LoVo (cell line): ENCODE results near the gene CACNA2D3.

Experiments used
- DNase-seq: peaks from one replicate; pipeline ENCODE4 v3.0.0-alpha.2; 2016; ENCODE audit warnings: low spot score

CACNA2D3 gene

DNA sequence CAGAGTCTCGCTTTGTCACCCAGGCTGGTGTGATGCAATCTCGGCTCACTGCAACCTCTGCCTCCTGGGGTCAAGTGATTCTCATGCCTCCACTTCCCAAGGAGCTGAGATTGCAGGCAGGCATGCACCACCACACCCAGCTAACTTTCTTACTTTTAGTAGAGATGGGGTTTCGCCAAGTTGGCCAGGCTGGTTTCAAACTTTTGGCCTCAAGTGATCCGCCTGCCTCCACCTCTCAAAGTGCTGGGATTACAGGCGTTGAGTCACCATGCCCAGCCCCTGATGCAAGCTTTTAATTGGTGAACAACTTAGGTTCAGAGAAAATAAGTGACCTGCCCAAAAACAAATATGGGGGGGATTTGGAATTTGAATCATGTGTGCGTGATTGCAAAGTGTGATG is 559.4 kb downstream of the CACNA2D3 start:
- DNase-seq = peak; percentile 1

DNA sequence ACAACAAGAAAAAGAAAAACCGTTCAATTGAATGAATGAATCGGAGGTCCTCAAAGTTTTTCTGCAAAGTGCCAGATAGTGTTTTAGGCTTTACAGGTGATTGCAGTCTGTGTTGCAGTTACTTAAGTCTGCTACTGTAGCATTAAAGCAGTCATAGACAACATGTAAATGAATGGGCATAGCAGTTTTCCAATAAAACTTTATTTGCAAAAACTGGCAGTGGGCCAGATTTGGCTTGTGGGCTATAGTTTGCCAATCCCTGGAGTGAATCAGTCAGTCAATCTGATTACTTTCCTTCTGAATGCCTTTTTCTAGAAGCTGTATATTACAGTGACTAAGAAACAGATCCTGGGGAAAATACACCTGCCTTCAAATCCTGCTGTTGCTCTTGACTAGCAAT is 562.9 kb downstream of the CACNA2D3 start:
- DNase-seq = no peak

DNA sequence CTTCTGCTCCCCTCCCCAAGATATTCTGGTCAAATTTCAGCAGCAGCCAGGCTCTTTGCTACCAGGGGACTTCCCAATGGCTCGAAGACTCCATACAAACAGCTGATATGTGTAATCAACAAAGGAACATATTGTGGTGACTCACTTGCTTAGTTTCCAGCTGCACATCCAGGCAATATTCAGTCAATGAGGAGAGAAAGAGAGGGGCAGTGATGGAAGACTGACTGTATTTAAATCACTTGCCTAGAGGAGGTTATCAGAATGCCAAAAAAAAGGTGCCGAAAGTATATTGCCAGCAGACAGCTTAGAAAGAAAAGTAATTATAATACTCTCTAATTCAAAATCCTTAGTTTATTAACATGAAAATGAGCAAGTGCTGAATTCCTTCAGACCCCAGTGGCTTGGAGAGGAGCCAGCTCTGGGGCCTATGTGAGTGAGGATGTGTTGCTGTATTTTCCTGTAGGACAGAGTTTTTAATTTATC is 569.0 kb downstream of the CACNA2D3 start:
- no peak for DNase-seq

DNA sequence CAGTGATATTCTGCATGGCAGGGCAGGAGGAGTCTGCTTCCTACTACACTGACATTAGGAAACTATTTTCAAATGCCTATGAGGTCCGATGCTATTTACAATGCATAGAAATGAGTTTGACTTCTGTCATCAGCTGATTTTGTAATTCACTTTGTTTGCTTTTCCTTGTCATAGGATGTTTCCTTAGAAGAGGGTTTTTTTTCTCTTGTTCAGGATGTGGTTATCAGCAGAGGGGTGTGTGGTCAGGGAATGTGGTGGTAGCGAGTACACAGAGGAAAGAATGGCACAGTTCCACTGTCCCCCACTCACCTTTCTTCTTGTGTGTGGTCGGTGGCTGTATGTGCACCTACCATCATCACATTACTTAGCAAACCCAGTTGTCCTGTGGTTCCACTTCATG is 574.0 kb downstream of the CACNA2D3 start:
- no peak for DNase-seq

DNA sequence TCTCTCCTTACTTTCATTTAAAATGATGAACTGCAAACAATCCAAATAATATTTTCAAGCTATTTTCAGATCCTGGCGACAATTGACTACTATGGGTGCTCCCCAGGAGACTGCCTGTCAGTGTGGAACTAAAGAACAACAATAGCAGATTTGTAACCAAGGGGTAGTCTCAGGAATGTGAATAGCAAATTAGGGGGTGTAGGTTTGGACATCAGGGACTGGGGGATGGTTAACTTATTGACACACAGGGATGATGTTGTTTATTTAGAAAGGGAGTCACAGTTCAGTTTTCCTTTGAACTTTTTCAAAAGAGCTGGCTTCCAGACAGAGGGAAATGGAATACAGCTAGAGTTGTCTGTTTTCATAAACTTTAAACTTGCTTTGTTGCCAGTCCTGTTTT is 575.7 kb downstream of the CACNA2D3 start:
- no peak for DNase-seq

DNA sequence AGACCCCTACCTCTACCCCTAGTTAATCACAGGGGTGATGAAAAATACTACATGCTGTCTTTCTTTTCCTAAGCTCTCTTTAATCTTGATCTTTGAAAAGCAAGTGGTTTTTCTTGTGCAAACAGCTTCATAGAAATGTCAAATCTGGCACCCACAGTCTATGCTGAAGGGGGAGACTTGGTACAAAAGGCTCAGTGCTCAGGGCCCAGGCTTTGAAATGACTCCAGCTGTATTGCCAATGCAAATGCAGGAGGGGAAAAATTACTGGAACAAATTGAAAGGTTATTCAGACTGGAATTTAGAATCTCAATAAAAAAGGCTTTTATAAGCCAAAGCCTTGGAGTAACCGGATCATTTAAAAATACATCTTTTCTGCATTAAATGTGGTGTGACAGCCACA is 581.6 kb downstream of the CACNA2D3 start:
- no peak for DNase-seq

DNA sequence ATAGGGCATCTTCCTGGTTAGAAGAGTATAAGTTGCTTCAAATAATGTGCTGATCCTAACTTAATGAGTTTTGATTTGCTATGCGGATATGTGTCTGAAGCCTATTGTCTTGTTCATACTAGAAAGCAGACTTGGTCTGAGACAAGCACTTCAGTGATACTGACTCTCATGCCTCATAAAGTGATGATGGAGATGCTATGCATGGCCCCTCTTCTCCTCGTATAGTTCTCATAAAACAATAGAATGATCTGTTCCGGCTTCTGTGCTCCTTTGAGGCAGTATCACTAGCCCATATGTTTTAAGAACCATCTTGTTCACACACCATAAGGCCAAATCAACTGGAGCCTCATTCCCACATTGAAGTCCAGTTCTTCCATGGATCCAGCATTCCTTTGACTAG is 583.4 kb downstream of the CACNA2D3 start:
- no peak for DNase-seq

DNA sequence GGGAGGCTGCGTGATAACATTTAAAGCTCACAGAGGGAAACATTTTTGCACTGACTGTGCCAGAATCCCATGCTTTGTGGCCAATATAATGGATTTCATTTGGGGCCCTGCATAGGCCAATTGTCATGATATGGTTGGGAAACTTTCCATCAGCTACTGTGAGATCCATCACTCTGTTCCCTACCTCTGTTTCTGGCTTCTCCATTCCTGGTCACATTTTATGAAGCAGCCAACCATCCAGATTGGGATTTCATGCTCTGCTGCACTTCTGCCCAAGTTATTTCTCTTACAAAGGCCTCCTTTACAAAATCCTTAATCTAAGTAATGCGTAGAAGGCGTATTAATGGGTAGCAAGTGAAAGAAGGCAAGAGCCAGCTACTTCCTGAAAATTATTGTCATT is 584.4 kb downstream of the CACNA2D3 start:
- DNase-seq = no peak

DNA sequence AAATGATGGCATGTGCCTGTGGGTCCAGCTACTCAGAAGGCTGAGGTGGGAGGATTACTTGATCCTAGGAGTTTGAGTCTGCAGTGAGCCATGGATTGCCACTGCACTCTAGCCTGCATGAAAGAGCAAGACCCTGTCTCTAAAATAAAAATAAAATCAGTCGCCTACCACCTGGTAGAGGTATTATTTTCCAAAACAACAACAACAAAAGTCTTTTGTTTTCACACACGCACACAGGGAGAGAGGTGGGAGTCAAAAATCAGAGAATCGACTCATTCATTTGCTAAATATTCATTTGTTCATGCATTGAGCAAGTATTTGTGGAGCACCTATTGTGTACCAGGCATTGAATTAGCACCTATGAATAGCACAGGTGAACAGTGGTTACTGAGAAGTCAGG is 587.4 kb downstream of the CACNA2D3 start:
- DNase-seq = no peak

DNA sequence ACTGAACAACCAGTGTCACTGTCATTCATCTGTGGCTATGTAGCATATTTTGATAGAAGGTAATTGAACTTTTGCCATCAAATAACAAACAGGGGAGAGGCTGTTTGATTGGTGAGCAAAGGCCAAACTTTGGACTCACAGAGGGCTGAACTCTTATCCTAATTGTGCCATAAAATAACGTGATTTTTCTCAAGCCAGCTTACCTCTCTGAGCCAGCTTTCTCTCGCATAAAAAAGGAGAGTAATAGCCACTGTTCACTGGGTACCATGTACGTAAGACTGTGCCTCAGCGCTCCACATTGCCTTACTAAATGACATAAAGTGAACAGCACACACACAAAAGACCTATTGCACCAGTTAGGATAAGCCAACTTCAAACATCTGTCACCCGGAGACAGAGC is 588.6 kb downstream of the CACNA2D3 start:
- DNase-seq = no peak

DNA sequence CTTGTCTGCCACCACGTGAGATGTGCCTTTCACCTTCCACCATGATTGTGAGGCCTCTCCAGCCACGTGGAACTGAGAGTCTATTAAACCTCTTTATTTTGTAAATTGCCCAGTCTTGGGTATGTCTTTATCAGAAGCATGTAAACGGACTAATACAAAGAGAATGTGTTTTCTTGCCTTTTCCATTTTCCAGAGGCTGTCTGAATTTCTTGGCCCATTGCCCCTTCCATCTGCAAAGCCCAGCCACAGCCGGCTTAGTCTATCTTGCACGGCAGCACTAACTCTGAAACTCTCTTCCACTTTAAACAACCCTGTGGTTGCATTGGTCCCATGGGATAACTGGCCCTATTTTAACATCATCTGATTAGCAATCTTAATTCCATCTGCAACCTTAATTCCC is 590.2 kb downstream of the CACNA2D3 start:
- DNase-seq = no peak

DNA sequence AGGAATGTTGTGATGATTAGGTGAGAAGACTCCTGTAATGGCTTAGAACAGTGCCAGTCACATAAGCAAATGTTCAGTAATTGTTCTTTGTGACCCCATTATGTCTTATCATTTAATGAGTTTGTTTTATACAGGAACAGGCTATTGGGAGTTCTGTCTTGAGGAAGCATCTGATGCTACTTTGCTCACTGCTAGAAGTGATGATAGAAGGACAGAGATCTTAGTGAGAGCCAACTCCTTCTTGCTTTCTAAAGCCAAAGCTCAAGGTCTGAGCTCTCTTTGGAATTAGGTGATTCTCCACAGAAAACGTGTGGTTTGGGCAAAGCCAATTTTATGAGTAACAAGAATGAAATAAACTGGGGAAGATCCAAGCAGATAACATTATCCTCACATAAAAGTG is 590.7 kb downstream of the CACNA2D3 start:
- DNase-seq = no peak

DNA sequence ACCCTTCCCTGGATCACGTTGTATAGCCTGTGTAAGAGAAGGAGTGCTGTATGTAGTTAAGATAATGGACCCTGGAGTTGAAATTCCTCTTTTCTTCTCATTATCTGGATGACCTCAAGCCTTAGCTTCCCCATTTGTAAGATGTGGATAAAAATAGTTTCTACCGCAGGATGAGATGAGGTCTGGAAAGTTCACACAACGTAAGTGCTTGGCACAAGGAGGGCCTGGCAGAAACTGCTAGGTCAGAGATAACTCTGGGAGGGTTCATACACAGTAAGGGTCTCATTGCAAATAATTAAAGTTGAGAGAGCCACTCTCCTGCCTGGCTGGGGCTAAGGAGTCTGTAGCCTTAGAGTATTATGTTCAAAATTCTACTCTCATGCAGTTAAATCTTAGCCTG is 591.1 kb downstream of the CACNA2D3 start:
- DNase-seq = no peak

DNA sequence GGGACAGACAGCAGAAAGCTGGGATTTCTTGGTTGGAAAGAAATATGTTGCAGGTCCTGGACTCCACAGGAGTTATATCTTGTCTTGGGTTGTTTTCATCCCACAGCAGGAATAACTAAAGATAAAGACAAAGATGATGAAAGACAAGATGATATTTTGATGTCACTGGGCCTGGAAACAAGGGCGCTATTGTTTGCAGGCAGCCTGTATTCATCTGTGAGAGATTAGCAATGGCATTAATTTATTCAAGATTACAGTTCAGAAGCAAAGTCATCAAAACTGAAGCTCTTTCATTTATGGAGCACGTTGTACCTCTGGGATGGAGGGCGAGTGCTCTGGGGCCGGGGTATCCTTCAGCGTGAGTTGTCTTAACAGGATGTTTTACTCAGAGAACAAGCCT is 591.7 kb downstream of the CACNA2D3 start:
- no peak for DNase-seq

DNA sequence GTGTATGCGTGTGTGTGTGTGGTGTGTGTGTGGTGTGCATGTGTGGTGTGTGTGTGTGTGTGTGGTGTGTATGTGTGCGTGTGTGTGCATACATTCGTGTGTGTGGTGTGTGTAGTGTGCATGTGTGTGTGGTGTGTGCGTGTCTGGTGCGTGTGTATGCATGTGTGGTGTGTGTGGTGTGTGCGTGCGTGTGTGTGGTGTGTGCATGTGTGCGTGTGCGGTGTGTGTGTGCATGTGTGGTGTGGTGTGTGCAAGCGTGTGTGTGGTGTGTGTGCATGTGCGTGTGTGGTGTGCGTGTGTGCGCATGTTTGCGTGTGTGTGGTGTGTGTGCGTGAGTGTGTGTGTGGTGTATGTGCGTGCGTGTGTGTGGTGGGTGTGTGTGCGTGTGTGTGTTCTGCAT is 595.2 kb downstream of the CACNA2D3 start:
- DNase-seq = no peak

DNA sequence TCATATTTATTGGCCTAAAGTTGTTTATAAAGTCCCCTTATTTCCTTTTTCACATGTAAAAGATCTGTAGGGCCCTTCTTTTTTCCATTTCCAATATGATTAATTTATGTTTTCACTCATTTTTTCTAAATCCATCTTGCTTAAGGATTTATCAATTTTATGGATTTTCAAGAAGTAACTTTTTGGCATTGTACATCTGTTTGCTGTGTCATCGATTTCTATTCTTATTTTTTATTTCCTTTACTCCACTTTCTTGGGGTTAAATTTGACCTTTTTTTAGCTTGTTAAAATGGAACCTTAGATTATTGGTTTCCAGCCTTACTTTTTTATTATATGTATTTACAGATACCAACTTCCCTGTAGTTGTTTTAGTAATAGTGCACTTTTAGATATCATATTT is 597.6 kb downstream of the CACNA2D3 start:
- no peak for DNase-seq

DNA sequence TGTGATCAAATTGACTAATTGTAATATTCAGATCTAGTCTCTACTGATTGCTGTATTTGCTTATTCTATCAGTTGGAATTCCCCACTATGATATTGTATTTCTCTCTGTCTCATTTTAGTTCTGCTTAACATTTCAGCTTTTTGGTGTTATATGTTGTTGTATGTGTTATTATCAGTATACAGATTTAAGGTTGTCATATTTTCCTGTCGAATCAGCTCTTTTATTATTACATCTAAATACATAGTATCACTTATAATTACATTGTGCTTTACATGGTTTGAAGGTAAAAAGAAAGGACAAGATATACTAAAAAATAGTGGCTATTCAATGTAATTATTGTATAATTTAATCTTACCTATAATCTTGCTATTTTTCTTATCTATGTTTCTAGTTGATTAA is 598.3 kb downstream of the CACNA2D3 start:
- DNase-seq = no peak

DNA sequence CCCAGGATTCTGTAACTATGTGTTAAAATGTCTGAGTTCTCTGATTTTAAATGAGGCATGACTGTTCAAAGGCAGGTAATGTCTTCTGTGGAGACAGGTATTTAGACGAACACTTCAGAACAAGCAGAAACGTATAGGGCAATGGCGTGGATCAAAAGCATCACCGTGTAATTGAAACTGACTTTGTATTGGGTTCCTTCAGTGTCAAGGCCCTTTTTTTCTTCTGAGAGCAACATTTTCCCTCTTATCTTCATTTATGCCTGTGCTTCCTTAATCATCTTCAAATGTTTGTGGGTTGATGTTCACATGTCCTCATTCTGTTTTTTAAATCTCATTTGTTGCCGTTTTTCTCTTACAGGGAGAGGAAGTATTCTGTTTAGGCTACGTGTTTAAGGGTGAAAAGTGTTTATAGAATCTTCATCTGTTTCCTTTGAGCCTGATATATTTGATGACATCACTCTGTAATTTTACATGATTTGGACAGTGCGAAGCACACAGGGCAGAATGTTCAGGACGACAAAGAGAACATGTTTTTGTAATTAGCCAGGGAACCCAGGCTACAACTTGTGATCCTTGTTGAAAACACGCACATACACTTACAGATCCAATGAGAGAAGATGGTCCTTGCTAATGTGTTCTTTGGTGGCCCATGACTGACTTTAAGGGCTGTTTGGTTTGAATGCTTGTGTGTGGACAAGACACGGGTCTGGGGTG is 609.5 kb downstream of the CACNA2D3 start:
- DNase-seq = no peak

DNA sequence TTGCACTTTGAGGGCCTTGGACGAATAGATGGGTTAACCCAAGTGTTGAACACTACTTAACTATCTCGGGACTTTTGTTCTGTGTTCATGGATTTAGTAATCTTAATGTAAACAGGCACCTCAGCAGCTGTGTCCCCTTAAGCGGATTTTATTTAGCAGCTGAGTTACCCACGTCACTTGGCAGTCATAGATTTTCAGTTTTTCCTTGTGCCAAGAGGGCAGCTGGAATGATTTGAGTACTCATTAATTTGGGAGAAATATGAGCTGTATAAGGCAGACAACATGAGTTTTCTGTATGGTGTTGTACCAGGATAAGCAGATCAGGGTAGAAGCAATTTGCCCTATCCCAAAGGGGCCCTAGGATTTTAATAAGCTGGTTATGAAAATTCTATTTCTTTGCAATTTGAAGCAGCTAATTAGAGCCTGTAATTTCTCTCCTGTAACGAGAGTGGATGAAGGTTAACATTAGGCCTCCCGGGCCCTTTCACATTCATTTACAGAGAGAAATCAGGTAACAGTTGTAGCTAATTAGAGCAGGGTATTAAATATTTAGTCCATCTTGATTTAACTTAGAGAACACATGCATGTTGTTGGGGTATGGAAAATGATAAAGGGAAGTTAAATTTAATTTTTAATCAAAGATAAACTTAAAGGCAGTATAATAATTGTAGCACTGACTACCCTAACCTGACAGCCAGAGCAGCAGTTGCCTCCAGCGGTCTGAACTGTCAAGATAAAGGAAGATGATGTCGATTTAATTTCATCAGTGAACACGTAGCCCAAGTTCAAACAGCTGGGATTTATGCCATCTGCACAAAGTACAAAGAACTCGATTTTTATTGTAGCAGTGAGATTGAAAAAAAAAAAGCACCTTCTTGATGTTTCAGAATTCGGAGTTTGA is 611.0 kb downstream of the CACNA2D3 start:
- DNase-seq = no peak

DNA sequence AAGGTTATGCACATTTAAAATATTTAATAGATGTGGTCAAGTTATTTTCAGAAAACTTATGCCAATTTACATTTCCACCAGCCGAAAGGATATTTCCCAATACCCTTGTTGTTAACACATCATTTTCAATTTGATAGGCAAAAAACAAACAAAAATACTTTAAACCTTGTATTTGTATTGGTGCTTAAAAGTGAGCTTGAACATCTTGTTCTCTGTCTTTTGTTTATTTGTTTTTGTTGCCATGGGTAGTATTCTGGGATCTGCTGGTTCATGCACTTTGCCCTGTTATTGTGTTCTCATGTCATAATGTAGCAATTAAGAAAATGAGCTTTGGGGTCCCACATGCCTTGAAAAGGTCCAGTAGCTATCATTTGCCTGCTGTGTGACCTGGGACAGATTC is 614.1 kb downstream of the CACNA2D3 start:
- no peak for DNase-seq

DNA sequence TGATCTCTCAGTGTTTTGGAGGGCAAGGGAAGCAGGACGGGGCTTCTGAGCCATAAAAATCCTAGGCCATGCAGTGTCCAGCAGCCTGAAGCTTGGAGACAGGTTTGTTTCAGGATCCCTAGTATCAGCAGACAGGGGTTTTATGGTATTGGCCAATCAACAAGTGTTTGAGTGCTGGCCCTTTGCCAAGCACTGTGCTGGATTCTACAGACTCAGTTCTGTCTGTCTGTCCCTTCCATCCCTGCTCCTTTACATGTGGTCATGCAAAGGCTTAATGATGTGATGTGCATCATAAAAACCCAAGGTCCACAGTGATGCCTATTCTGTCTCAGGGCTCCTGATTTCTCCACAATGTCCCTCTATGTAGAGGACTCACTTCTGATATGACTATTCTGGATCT is 621.4 kb downstream of the CACNA2D3 start:
- no peak for DNase-seq

DNA sequence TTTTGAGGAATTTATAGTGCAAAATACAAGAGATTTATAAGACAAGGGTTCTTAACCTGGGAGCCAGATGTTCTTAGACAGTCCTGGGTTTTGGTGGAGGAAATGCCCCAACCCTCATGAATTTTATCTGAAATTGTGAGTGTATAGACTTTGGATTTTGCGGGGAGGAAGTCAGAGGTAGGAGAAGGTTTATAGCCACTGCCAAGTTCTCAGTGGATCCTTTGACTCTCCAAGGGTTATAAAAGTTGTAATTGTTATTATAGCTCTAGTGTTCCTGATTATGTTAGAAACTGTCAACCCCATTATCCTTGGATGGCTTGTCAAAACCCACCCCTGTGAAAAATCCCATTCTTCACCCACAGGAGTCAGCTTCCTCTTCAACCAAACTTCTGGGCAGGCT is 621.9 kb downstream of the CACNA2D3 start:
- no peak for DNase-seq

DNA sequence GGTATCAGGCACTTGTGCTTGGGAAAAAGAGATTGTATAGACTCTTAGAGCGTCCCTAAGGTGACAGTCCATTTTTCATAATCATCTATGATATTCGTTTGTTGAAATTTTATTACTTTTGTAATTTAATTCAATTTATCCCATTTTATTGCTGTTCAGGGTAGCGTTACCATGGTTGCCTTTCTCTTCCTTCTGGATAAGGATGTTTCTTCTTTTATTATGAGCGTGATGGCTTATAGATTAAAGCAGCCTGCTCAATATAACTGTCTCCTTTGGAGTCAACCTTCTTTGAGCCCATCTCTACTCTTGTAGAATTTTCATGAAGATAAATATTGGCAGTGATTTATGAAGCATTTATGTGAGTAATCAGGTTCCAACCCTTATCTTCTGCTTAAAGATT is 623.5 kb downstream of the CACNA2D3 start:
- DNase-seq = no peak

DNA sequence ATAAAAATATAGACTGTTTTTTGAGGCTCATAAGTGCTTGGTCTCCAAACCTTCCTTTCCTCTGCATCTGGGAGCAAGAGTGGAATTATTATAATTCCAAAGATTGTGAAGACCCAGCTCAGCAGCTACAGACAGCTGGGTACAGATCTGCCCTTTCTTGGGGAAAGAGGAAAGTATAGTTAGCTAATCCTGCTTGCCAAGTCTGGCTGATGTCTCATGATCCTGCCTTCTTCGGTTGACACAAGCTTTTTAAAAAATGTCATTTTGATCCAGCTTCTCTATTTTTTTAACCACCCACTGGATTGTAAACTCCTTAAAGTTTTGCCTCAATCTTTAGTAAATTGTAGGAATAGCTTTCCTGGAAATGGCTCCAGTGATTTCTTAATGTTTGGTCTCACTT is 624.4 kb downstream of the CACNA2D3 start:
- no peak for DNase-seq
